GM15510 (cell line): ENCODE data around the gene KCNAB1.

Experiments
- POLR2A ChIP-seq: IDR thresholded peaks from 3 replicates; pipeline ENCODE4 v1.6.1; 2011; ENCODE audit warnings: borderline replicate concordance; ENCODE audit not compliant: insufficient read length; ENCODE audit errors: extremely low read depth

KCNAB1 gene

GRCh38 chr3:156536524-156537316, 416.3 kb downstream of the KCNAB1 start:
- TF ChIP-seq POLR2A, result no peak

GRCh38 chr3:156539051-156539450, 418.7 kb downstream of the KCNAB1 start:
- TF ChIP-seq POLR2A, result no peak

GRCh38 chr3:156539802-156540201, 419.4 kb downstream of the KCNAB1 start:
- no peak for TF ChIP-seq POLR2A

GRCh38 chr3:156542101-156543042, 422.0 kb downstream of the KCNAB1 start:
- TF ChIP-seq POLR2A, result no peak

GRCh38 chr3:156543043-156543555, 422.7 kb downstream of the KCNAB1 start:
- no peak for TF ChIP-seq POLR2A

- TF ChIP-seq POLR2A, result no peak
Measured at GRCh38 chr3:156547637-156548036, 427.3 kb downstream of the KCNAB1 start.

- no peak for TF ChIP-seq POLR2A
Measured at GRCh38 chr3:156548041-156548687, 427.8 kb downstream of the KCNAB1 start.

- no peak for TF ChIP-seq POLR2A
Measured at GRCh38 chr3:156548902-156549301, 428.5 kb downstream of the KCNAB1 start.

- TF ChIP-seq POLR2A, result no peak
Measured at GRCh38 chr3:156551261-156551660, 430.9 kb downstream of the KCNAB1 start.

GRCh38 chr3:156551746-156552145, 431.4 kb downstream of the KCNAB1 start:
- TF ChIP-seq POLR2A, result no peak

GRCh38 chr3:156552973-156553372, 432.6 kb downstream of the KCNAB1 start:
- TF ChIP-seq POLR2A, result no peak

- no peak for TF ChIP-seq POLR2A
Measured at GRCh38 chr3:156553705-156554356, 433.5 kb downstream of the KCNAB1 start.

GRCh38 chr3:156554515-156554841, 434.1 kb downstream of the KCNAB1 start:
- TF ChIP-seq POLR2A, result no peak
